ENCODE measurements around the gene BSCL2.
"Not testable (repeated sequence)": the region's sequence is repeated elsewhere in the genome, so short reads cannot be mapped to it uniquely, and the experiment has no call there.

The BSCL2 gene

GRCh38 chr11:62677156-62677555 is 30.1 kb downstream of the BSCL2 start:
- no peak overlapping the region for H3K4me3 ChIP-seq (ENCODE audit: low read depth, low read length)
- DNase-seq (ENCODE audit: low read depth, low spot score): no peak
- TF ChIP-seq CTCF (IDR thresholded peaks at IDR 0.05; ENCODE audit: insufficient read depth, low read length, missing control alignments): no peak
- ChIA-PET CTCF (interaction anchor here (1.5 to 4.6 kb wide), 3 partner anchors 9 to 16 kb away, joined by 4 to 31 read pairs (median 8); no protein-coding TSS in a partner anchor), POLR2A (interaction anchor here (0.9 to 4.7 kb wide), 3 partner anchors 10 to 103 kb away, joined by 3 to 44 read pairs (median 3); partner anchors contain the start of genes C11orf98, CSKMT and EEF1G)

GRCh38 chr11:62676698-62677097 is 30.5 kb downstream of the BSCL2 start:
- DNase-seq (ENCODE audit: low read depth, low spot score): no peak
- no peak for TF ChIP-seq CTCF (IDR thresholded peaks at IDR 0.05; ENCODE audit: insufficient read depth, low read length, missing control alignments)
- POLR2A ChIA-PET: interaction anchor here (0.9 to 4.7 kb wide), 3 partner anchors 10 to 103 kb away, joined by 3 to 44 read pairs (median 3); partner anchors contain the start of genes C11orf98, CSKMT and EEF1G
- CTCF ChIA-PET: interaction anchor here (1.5 to 4.6 kb wide), 3 partner anchors 9 to 17 kb away, joined by 4 to 31 read pairs (median 8); no protein-coding TSS in a partner anchor
- no peak overlapping the region for H3K4me3 ChIP-seq (ENCODE audit: low read depth, low read length)

GRCh38 chr11:62675415-62675814 is 31.8 kb downstream of the BSCL2 start:
- H3K4me3 ChIP-seq (ENCODE audit: low read depth, low read length); DNase-seq (ENCODE audit: low read depth, low spot score): not testable (repeated sequence)
- ChIA-PET POLR2A (interaction anchor here (0.6 to 4.7 kb wide), 2 partner anchors 10 to 94 kb away, joined by 3 to 44 read pairs; partner anchors contain the start of genes C11orf98 and CSKMT), CTCF (interaction anchor here (0.7 to 4.6 kb wide), 3 partner anchors 14 to 114 kb away, joined by 3 to 31 read pairs (median 3); partner anchors contain the start of gene LRRN4CL)

GRCh38 chr11:62673196-62673525 is 34.1 kb downstream of the BSCL2 start:
- ChIA-PET POLR2A (interaction anchor here (0.8 to 4.7 kb wide), 2 partner anchors 8 to 54 kb away, joined by 4 to 44 read pairs; partner anchors contain the start of genes C11orf98, CSKMT and HNRNPUL2), CTCF (interaction anchor here (4.6 kb wide), 1 partner anchor 20 kb away, joined by 31 read pairs; no protein-coding TSS in a partner anchor)
- no peak overlapping the region for H3K4me3 ChIP-seq (ENCODE audit: low read depth, low read length)
- DNase-seq (ENCODE audit: low read depth, low spot score): no peak
- TF ChIP-seq CTCF (IDR thresholded peaks at IDR 0.05; ENCODE audit: insufficient read depth, low read length, missing control alignments): no peak

GRCh38 chr11:62671608-62672389 is 35.4 kb downstream of the BSCL2 start, which contains the start of the genes LBHD1 and UQCC3:
Gene LBHD1, minus strand, starts transcription at chr11:62672267. Its CDS starts 2,236 bp downstream, at chr11:62670031.
Gene UQCC3, plus strand, starts transcription at chr11:62671673. Its CDS starts 73 bp downstream, at chr11:62671746.
- H3K4me3 ChIP-seq (ENCODE audit: low read depth, low read length): peak within 1 kb of the TSS; percentile 76
- TF ChIP-seq CTCF (IDR thresholded peaks at IDR 0.05; ENCODE audit: insufficient read depth, low read length, missing control alignments): no peak
- DNase-seq (ENCODE audit: low read depth, low spot score): no peak
- POLR2A ChIA-PET: interaction anchor here (0.6 to 2.1 kb wide), 11 partner anchors 9 to 213 kb away, joined by 3 to 15 read pairs (median 5); partner anchors contain the start of genes B3GAT3, EEF1G, INTS5 and LRRN4CL
- CTCF ChIA-PET: interaction anchor here (1.2 to 4.2 kb wide), 6 partner anchors 9 to 112 kb away, joined by 3 to 30 read pairs (median 6); partner anchors contain the start of gene LRRN4CL

- ChIA-PET CTCF (interaction anchor here (1.2 to 4.2 kb wide), 5 partner anchors 10 to 96 kb away, joined by 3 to 30 read pairs (median 8); partner anchors contain the start of gene LRRN4CL), POLR2A (interaction anchor here (0.6 to 2.1 kb wide), 10 partner anchors 10 to 213 kb away, joined by 3 to 15 read pairs (median 5); partner anchors contain the start of genes B3GAT3, EEF1G, INTS5 and LRRN4CL)
- peak overlapping the region; percentile 76 for H3K4me3 ChIP-seq (ENCODE audit: low read depth, low read length)
- TF ChIP-seq CTCF (IDR thresholded peaks at IDR 0.05; ENCODE audit: insufficient read depth, low read length, missing control alignments): no peak
- DNase-seq (ENCODE audit: low read depth, low spot score): no peak
Measured at GRCh38 chr11:62671236-62671607, 36.0 kb downstream of the BSCL2 start.

Data from AG04449 (cell line).